Mucosa of rectum (tissue), 2 donors: ENCODE measurements around the gene SMC3.

Experiments used
- H3K27ac ChIP-seq, 2 donors: one replicate each; pipeline ENCODE4 v1.7.0; 2013; ENCODE audit warnings: inconsistent platforms in 2 of 2, low read depth in 2 of 2, low read length in 2 of 2
- H3K27me3 ChIP-seq, 2 donors: one replicate each; pipeline ENCODE4 v1.7.0; 2013; ENCODE audit warnings: low read length in 2 of 2; ENCODE audit not compliant: control insufficient read depth in 2 of 2, insufficient read depth in 2 of 2
- H3K36me3 ChIP-seq, 2 donors: one replicate each; pipeline ENCODE4 v1.7.0; 2013; ENCODE audit warnings: low read length in 2 of 2; ENCODE audit not compliant: control insufficient read depth in 2 of 2, insufficient read depth in 2 of 2
- H3K4me1 ChIP-seq, 2 donors: one replicate each; pipeline ENCODE4 v1.7.0; 2013; ENCODE audit warnings: low read length in 2 of 2, mild to moderate bottlenecking in 1 of 2; ENCODE audit not compliant: control insufficient read depth in 2 of 2, insufficient read depth in 2 of 2
- H3K4me3 ChIP-seq, 2 donors: one replicate each; pipeline ENCODE4 v1.7.0; 2013; ENCODE audit warnings: low read length in 2 of 2
- H3K9ac ChIP-seq, 2 donors: one replicate each; pipeline ENCODE4 v1.7.0; 2013; ENCODE audit warnings: low read length in 2 of 2, low read depth in 1 of 2, mild to moderate bottlenecking in 1 of 2
- H3K9me3 ChIP-seq, 2 donors: one replicate each; pipeline ENCODE4 v1.7.0; 2013; ENCODE audit warnings: low read length in 2 of 2; ENCODE audit not compliant: control insufficient read depth in 2 of 2
- donor health status: healthy.
- donor health status: Normal muscosa, but diverticular disease.

The SMC3 gene

DNA sequence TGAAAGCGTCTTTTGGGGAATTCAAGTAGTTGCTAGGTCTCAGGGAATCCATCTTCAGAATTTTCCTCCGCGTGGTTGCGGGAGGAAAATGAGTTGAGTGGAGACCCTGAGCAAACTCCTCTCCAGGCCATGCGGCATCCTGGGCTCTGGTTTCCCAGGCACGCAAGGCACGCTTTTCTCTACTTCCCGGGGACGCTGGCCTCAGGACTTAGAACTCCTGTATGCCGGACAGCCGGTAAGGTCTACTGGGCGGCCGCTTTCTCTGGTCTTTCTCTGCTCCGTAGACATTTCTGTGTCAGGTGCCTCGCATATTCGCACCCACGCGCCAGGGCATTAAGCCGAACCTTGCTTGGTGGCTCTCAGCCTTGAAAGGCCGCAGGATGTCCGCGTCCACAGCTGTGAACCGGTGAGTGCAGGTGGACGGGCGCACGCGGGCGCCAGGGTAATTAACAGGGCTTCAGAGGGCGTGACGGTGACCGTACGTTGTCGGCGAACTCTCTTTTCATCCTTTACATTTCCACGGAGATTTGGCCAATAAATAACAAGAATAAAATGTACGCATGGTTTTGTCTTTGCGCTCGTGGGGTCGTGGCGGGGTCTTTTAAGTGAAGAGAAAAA lies 75.6 kb downstream of the SMC3 start:
- H3K9me3 ChIP-seq = no peaks in the 10 kb centered on the region
- peaks cover 6% of the 10 kb centered on the region in 2 donors for H3K4me1 ChIP-seq
- peak overlapping the region in 1 of 2 donors; percentile 57 for H3K4me3 ChIP-seq
- H3K9ac ChIP-seq = no peak overlapping the region
- no peak overlapping the region for H3K27ac ChIP-seq
- H3K36me3 ChIP-seq = no peaks in the 10 kb centered on the region
- peaks cover 37 to 54% of the 10 kb centered on the region in 2 donors for H3K27me3 ChIP-seq

DNA sequence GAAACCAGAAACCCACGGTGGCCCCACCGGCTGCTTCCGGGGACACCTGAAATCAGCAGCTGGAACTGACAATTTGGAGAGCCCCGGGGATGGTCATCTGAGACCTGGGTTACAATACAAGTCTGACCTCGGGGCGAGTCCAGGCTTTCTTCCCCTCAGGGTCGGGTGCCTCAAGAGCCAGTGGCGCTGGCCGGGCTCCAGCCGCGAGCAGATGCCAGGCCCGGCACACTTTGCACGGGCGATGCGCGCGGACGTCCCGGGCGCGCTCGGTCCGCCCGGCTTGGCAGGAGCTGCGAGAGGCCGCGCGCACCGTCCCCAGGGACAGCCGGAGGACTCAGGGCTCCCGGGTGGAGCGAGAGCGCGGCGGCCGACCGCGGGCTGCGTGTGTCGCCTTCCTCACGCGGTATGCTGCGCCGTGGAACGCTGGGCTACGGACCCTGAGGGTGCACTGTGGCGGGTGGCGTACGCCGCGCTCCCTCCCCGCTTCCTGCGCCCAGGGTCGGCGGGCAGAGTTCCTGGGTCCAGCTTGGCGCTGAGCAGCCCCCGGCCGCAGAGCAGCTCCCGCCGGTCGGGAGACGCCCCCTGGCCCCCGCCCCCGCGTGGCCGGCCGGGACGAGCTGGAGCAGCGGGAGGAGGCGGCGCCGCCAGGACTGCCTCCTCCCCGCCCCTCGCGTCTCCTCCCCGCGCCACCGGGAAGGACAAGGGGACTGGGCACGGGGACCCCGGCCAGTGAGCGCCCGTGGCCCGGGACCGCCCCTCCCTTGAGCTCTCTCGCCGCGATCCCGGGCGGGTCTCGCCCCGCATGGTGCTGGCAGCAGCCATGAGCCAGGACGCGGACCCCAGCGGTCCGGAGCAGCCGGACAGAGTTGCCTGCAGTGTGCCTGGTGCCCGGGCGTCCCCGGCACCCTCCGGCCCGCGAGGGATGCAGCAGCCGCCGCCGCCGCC lies 76.4 kb downstream of the SMC3 start, which contains the start of gene RBM20:
Gene RBM20 (plus strand): TSS at position 684 of the 945 bp plus-strand sequence. CDS start 119 bp downstream, at position 803.
- Histone ChIP-seq H3K9me3 (no peaks in the 10 kb centered on the region), H3K4me1 (peaks cover 6% of the 10 kb centered on the region in 2 donors), H3K36me3 (no peaks in the 10 kb centered on the region), H3K27me3 (peaks cover 40 to 57% of the 10 kb centered on the region in 2 donors), H3K9ac (no peak within 1 kb of the TSS), H3K27ac (no peak within 1 kb of the TSS), H3K4me3 (peak within 1 kb of the TSS; percentile 43 to 57)

DNA sequence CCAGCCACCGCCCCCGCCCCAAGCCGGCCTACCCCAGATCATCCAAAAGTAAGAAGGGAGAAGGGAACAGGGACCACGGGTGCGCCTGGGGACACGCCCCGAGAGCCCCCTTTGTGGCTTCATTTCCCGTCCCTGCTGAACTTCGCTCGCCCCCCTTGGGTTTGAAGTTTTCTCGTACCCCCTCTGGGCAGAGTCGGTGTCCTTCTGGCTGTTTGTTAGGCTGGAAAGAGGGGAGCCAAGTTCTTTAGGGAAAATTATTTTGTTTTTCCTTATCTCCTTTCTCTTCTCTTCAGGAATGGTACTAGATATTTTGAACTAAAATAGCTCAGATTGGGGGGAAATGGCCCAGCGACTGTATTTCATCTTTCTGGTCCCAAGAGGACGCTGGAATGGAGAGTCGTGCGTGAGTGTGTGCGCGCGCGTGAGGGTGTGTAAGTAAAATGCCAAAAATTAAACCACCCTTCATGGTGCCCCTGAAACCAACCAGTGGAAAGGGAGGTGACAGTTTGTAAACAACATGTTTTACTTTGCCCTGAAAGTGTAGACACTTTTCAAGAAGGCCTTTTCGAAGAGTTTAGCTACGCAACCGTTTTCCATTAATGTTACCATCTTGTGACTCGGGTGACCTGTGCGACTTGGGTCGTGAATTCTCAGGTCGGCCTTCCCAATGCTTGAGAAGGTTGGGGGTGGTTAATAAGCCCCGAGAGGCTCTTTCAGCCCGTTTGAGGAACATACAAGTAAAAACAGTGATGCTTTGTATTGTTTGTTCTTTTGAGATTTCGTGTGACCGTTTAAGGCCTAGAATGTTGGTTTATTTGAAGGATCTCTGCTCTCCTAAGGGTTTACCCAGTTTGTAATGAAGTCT lies 77.3 kb downstream of the SMC3 start:
- Histone ChIP-seq H3K27ac (no peak overlapping the region), H3K4me3 (no peak overlapping the region), H3K27me3 (peaks cover 42 to 57% of the 10 kb centered on the region in 2 donors), H3K9ac (no peak overlapping the region), H3K36me3 (no peaks in the 10 kb centered on the region), H3K4me1 (peaks cover 6% of the 10 kb centered on the region in 2 donors), H3K9me3 (no peaks in the 10 kb centered on the region)

DNA sequence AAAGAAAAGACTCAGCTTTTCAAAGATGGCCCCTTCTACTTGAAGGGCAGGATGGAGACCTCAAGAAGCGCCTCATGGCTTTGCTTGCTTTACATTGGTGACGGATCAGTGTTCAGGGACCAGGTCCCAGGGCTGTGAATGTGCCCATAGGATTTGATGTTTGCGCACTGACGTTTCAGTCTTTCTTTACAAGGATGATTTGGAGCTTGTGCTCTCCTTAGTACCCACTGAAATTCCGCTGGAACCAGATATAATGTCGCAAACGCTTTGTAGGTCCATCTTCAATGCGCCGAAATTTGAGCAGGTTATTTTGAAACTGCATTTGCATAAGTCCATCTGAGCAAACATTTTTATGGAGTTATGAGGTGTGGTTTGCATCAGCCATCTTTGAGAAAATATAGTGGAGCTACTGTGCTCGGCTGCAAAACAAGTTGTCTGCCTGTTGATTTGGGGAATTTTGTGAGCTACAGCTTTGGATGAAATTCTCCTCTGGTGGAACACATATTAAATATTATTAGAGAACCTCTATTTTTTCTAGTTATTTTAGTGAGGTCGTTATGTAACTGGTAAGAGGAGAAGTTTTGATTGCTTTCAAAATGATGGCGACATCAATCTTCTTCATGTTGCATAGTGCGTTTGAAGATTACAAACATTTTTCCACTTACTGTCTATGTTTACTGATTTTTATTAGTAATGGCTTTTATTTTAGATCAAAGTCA lies 79.1 kb downstream of the SMC3 start:
- H3K4me1 ChIP-seq = peaks cover 6 to 8% of the 10 kb centered on the region in 2 donors
- no peak overlapping the region for H3K27ac ChIP-seq
- H3K36me3 ChIP-seq = no peaks in the 10 kb centered on the region
- H3K9ac ChIP-seq = no peak overlapping the region
- H3K9me3 ChIP-seq = no peaks in the 10 kb centered on the region
- peaks cover 43 to 60% of the 10 kb centered on the region in 2 donors for H3K27me3 ChIP-seq
- no peak overlapping the region for H3K4me3 ChIP-seq

DNA sequence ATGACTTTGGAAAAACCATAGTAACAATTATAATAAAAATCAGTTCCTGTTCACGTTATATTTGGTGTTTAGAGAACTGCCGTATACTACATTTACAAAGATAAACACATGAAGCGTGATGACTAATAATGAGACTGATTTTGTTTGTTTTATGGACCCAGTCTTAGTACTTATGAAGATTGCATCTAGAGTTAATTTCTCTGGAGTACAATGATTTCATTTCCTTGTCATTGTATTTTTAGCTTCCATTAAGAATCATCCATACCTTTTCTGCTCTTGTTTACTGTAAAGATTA lies 79.6 kb downstream of the SMC3 start:
- Histone ChIP-seq H3K4me3 (no peak overlapping the region), H3K36me3 (no peaks in the 10 kb centered on the region), H3K27ac (no peak overlapping the region), H3K27me3 (peaks cover 39 to 56% of the 10 kb centered on the region in 2 donors), H3K4me1 (peaks cover 6 to 8% of the 10 kb centered on the region in 2 donors), H3K9me3 (no peaks in the 10 kb centered on the region), H3K9ac (no peak overlapping the region)

DNA sequence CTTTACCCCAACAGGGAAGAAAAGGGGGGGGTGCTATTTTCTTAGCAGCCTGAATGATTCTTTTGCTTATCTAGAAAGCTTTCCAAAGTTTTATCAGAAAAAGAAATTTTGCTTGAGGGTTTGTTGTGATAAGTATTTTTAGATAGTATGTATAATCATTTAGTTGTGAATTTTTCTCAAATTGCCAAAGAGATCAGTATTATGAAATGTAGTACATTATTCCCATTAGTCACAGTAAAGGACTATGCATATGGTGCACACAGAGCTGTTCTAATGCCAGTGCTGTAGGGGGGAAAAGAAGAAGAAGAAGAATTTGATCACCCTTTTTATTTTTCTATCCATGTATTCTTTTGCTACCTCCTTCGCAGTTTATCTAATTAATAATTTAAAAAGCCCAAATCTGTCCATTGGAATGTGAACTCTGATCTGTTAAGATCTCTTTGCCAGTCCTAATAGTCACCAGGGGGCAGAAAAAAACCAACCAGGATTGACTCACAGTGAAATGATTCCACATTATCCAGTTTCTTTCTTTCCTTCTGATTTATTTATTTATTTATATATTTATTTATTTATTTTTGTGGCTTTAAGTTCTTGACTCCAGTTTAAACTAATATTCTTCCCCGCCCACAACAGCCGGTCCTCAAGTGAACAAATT lies 81.3 kb downstream of the SMC3 start:
- peaks cover 32 to 44% of the 10 kb centered on the region in 2 donors for H3K27me3 ChIP-seq
- H3K4me3 ChIP-seq = no peak overlapping the region

DNA sequence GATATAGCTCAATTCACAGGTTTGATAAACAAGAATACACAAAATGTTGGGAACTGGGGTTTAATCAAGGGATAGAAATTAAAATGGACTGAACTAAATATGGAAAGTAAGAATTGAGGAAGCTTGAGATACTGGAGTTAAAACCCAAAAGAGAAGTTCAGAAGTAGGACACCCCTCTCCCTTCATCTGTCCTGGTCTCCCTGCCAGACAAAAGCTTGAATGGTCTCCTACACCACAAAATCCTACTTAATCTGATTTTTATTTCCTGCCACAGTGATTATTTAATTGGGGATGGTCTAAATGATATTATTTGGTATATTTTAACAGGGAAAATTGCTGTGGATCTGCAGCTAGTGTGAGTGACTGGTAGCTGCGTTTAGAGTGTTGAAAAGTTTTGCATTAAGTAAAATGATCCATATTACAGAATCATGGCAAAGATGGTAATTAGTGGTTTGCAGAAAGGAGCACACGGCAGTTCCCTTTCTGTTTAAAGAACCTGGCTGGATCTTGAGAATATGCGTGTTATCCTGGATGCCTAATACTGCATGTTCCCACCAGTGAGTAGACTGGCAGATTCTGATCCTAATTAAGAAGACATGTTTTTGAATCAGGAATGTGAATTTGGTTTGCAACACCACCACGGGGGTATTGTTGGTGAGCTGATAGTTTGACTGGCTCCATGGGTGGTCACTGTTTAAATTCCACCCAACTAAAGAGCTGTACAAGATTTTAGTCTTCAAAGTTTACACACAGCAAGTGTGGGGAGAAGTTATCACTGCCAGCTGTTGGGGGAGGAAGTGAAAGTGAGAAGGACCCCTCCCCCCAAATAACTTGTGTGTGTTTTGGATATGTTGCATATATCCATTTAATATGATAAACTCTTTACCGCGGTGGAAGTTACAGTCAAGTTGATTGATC lies 82.1 kb downstream of the SMC3 start:
- Histone ChIP-seq H3K36me3 (no peaks in the 10 kb centered on the region), H3K4me3 (no peak overlapping the region), H3K9me3 (no peaks in the 10 kb centered on the region), H3K27ac (no peak overlapping the region), H3K9ac (no peak overlapping the region), H3K27me3 (peaks cover 32 to 41% of the 10 kb centered on the region in 2 donors), H3K4me1 (peaks cover 0 to 2% of the 10 kb centered on the region in 2 donors)

More for the DNA sequence above, 81.3 kb downstream of the SMC3 start:
- Histone ChIP-seq H3K9me3 (no peaks in the 10 kb centered on the region), H3K9ac (no peak overlapping the region), H3K36me3 (no peaks in the 10 kb centered on the region), H3K27ac (no peak overlapping the region), H3K4me1 (peaks cover 1 to 5% of the 10 kb centered on the region in 2 donors)

DNA sequence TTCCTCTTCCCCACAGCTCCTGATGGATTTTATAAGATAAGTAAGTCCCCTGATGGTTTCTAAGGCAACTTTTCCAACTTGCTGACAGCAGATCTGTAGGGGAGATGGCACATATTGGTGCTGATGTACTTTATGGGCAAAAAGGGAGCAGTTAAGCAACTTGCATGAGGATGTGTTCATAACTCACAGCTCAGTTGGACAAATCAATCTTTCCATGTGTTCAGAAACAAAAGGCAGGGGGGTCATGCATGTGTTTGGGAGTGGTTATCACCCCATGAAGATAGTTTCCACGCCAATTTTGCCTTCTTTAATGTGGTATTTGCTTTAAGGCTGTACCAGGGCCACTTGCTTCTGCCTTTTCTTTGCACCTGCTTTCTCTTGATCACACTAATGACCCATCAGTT lies 82.8 kb downstream of the SMC3 start:
- peaks cover 28 to 34% of the 10 kb centered on the region in 2 donors for H3K27me3 ChIP-seq
- no peak overlapping the region for H3K27ac ChIP-seq
- no peak overlapping the region for H3K9ac ChIP-seq
- no peaks in the 10 kb centered on the region for H3K36me3 ChIP-seq
- no peak overlapping the region for H3K4me3 ChIP-seq
- no peaks in the 10 kb centered on the region for H3K9me3 ChIP-seq
- peaks cover 0 to 2% of the 10 kb centered on the region in 2 donors for H3K4me1 ChIP-seq
